Measurements from ENCODE around the gene IMPA2.

IMPA2 gene

GRCh38 chr18:12005538-12006487 is 24.5 kb downstream of the IMPA2 start:
- H3K4me3 ChIP-seq (ENCODE audit: low read depth, low read length) = no peak overlapping the region
- no peak for TF ChIP-seq CTCF (IDR thresholded peaks at IDR 0.05; ENCODE audit: borderline replicate concordance, insufficient read depth, low read depth, low read length)

GRCh38 chr18:12006488-12006840 is 25.2 kb downstream of the IMPA2 start:
- H3K4me3 ChIP-seq (ENCODE audit: low read depth, low read length) = no peak overlapping the region
- no peak for TF ChIP-seq CTCF (IDR thresholded peaks at IDR 0.05; ENCODE audit: borderline replicate concordance, insufficient read depth, low read depth, low read length)

GRCh38 chr18:12007063-12007462 is 25.8 kb downstream of the IMPA2 start:
- no peak overlapping the region for H3K4me3 ChIP-seq (ENCODE audit: low read depth, low read length)
- no peak for TF ChIP-seq CTCF (IDR thresholded peaks at IDR 0.05; ENCODE audit: borderline replicate concordance, insufficient read depth, low read depth, low read length)

GRCh38 chr18:12008181-12008767 is 27.0 kb downstream of the IMPA2 start:
- TF ChIP-seq CTCF (IDR thresholded peaks at IDR 0.05; ENCODE audit: borderline replicate concordance, insufficient read depth, low read depth, low read length) = no peak
- no peak overlapping the region for H3K4me3 ChIP-seq (ENCODE audit: low read depth, low read length)

GRCh38 chr18:12008842-12009580 is 27.7 kb downstream of the IMPA2 start:
- no peak for TF ChIP-seq CTCF (IDR thresholded peaks at IDR 0.05; ENCODE audit: borderline replicate concordance, insufficient read depth, low read depth, low read length)
- H3K4me3 ChIP-seq (ENCODE audit: low read depth, low read length) = no peak overlapping the region

- H3K4me3 ChIP-seq (ENCODE audit: low read depth, low read length) = no peak overlapping the region
- no peak for TF ChIP-seq CTCF (IDR thresholded peaks at IDR 0.05; ENCODE audit: borderline replicate concordance, insufficient read depth, low read depth, low read length)
These were observed 28.4 kb downstream of the IMPA2 start for GRCh38 chr18:12009581-12010140.

Data from GM12875 (cell line).